Endothelial cell (in vitro differentiated cells): ENCODE measurements around the gene INTS6. TPM values are rescaled to one million over a fixed set of nuclear protein-coding genes. Genes with fewer than 3 reads are reported as not detected.

Source experiments
- DNase-seq: peaks from one replicate; pipeline ENCODE4 v3.0.0; 2021; ENCODE audit warnings: low spot score
- H3K27ac Mint-ChIP-seq: one replicate; pipeline ENCODE4 v1.8.0; 2021; ENCODE audit warnings: mixed read lengths, inconsistent platforms; ENCODE audit not compliant: unreplicated experiment
- H3K27me3 Mint-ChIP-seq: one replicate; pipeline ENCODE4 v1.8.0; 2021; ENCODE audit warnings: mild to moderate bottlenecking, moderate library complexity, mixed read lengths, inconsistent platforms; ENCODE audit not compliant: unreplicated experiment
- H3K36me3 Mint-ChIP-seq: one replicate; pipeline ENCODE4 v1.8.0; 2021; ENCODE audit warnings: mild to moderate bottlenecking, low read depth, mixed read lengths, inconsistent platforms; ENCODE audit not compliant: unreplicated experiment
- H3K4me1 Mint-ChIP-seq: one replicate; pipeline ENCODE4 v1.8.0; 2021; ENCODE audit warnings: mild to moderate bottlenecking, mixed read lengths, inconsistent platforms; ENCODE audit not compliant: unreplicated experiment
- H3K4me3 Mint-ChIP-seq: one replicate; pipeline ENCODE4 v1.8.0; 2021; ENCODE audit warnings: mild to moderate bottlenecking, mixed read lengths, inconsistent platforms; ENCODE audit not compliant: unreplicated experiment
- H3K9me3 Mint-ChIP-seq: one replicate; pipeline ENCODE4 v1.8.0; 2021; ENCODE audit warnings: mixed read lengths, inconsistent platforms; ENCODE audit not compliant: unreplicated experiment
- total RNA-seq: library from RNA; stranded (reverse); fragmentation: NEBNext Ultra II Directional; extraction: Animal tissue kit (Norgen Biotek cat#: 25700); gene quantifications from one replicate; pipeline ENCODE4 v1.2.1, GENCODE V29; 2021; ENCODE audit not compliant: unreplicated experiment
- TF ChIP-seq, protein P1 (sequence below): fragments of 200-600 bp; sonication (generic); IDR thresholded peaks from one replicate; pipeline ENCODE4 v1.5.0; 2021; ENCODE audit warnings: antibody characterized with exemption; ENCODE audit not compliant: unreplicated experiment

INTS6 gene
- total RNA-seq, 1 donor from 2014 or later: 45.0 TPM

DNA sequence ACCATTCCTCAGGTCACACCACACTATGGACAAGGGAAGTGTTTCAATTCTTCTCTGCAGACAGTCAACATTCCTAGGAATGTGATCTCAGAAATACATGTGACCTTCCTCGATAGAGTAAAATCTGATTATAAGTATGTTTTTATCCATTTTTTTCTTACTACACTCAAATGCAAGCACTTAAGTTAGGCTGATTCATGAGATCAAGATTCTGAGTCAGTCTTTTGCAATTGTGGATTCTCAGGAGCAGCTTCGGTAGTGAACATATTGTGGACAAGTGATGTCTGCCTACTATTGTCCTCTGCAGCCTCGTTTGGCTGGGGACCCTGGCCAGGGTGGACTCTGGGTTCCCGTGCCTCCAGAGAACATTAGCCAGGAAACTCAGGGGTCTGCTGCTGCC lies 110.1 kb downstream of the INTS6 start:
- Mint-ChIP-seq H3K27ac (no peak overlapping the region), H3K4me3 (no peak overlapping the region), H3K9me3 (no peaks in the 10 kb centered on the region), H3K27me3 (peaks cover 3% of the 10 kb centered on the region), H3K36me3 (no peaks in the 10 kb centered on the region), H3K4me1 (peaks cover 9% of the 10 kb centered on the region)
- TF ChIP-seq, protein P1, sequence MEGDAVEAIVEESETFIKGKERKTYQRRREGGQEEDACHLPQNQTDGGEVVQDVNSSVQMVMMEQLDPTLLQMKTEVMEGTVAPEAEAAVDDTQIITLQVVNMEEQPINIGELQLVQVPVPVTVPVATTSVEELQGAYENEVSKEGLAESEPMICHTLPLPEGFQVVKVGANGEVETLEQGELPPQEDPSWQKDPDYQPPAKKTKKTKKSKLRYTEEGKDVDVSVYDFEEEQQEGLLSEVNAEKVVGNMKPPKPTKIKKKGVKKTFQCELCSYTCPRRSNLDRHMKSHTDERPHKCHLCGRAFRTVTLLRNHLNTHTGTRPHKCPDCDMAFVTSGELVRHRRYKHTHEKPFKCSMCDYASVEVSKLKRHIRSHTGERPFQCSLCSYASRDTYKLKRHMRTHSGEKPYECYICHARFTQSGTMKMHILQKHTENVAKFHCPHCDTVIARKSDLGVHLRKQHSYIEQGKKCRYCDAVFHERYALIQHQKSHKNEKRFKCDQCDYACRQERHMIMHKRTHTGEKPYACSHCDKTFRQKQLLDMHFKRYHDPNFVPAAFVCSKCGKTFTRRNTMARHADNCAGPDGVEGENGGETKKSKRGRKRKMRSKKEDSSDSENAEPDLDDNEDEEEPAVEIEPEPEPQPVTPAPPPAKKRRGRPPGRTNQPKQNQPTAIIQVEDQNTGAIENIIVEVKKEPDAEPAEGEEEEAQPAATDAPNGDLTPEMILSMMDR: no peak
- no peak for DNase-seq

- H3K36me3 Mint-ChIP-seq: no peaks in the 10 kb centered on the region
These were observed 111.0 kb downstream of the INTS6 start for GRCh38 chr13:51341791-51342190.

DNA sequence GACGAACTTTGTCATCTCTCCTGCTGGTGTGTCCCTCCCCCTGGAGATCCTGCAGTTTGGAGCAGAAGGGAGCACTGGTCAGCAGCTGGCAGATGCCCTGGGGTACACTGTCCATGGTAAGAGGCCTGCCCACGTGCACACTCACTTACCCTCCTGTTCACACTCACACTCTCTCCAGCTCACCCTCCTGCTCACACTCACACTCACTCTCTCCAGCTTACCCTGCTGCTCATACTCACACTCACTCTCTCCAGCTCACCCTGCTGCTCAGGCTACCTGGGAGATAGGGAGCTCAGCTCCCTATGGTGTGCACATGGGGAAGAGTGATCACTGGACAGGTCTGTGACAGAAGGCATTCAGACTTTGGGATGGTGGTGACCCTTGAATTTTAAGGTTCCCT lies 111.6 kb downstream of the INTS6 start:
- H3K4me1 Mint-ChIP-seq: peaks cover 9% of the 10 kb centered on the region
- TF ChIP-seq, protein P1: no peak
- no peak overlapping the region for H3K27ac Mint-ChIP-seq
- no peak overlapping the region for H3K4me3 Mint-ChIP-seq
- no peaks in the 10 kb centered on the region for H3K27me3 Mint-ChIP-seq
- DNase-seq: no peak
- no peaks in the 10 kb centered on the region for H3K36me3 Mint-ChIP-seq
- no peaks in the 10 kb centered on the region for H3K9me3 Mint-ChIP-seq

More at GRCh38 chr13:51341791-51342190, 111.0 kb downstream of the INTS6 start:
- H3K4me3 Mint-ChIP-seq: no peak overlapping the region
- no peak for DNase-seq
- H3K27me3 Mint-ChIP-seq: peaks cover 3% of the 10 kb centered on the region
- no peaks in the 10 kb centered on the region for H3K9me3 Mint-ChIP-seq
- H3K27ac Mint-ChIP-seq: no peak overlapping the region
- TF ChIP-seq, protein P1: no peak
- H3K4me1 Mint-ChIP-seq: peaks cover 9% of the 10 kb centered on the region

GRCh38 chr13:51339952-51340732 lies 112.7 kb downstream of the INTS6 start:
- H3K9me3 Mint-ChIP-seq: no peaks in the 10 kb centered on the region
- peaks cover 9% of the 10 kb centered on the region for H3K4me1 Mint-ChIP-seq
- TF ChIP-seq, protein P1: no peak
- no peak overlapping the region for H3K4me3 Mint-ChIP-seq
- H3K27me3 Mint-ChIP-seq: peaks cover 2% of the 10 kb centered on the region
- H3K36me3 Mint-ChIP-seq: no peaks in the 10 kb centered on the region
- DNase-seq: no peak
- no peak overlapping the region for H3K27ac Mint-ChIP-seq

DNA sequence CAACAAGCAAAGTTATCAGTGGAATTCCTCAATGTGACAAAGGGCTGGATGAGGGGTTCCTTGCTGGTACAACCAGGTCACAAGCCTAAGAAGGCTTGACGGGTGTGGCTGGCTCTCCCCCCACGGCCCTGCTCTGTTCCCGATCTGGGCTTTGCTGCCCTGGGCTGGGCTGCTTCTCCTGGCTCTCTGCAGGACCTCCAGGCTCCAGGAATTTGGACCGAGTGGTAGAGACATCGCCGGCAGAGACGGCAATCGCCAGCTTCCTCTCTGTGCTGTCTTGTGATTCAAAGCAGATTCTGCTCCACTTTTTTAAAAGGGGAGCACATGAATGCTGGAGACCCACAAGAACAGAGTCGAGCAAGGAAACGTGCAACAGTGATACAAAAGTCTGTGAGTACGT lies 113.5 kb downstream of the INTS6 start, which contains the start of gene SERPINE3:
Gene SERPINE3 (plus strand): TSS at position 338 of the 400 bp plus-strand sequence. CDS start 1,401 bp downstream, outside the sequence.
- Mint-ChIP-seq H3K4me1 (peaks cover 6% of the 10 kb centered on the region), H3K4me3 (no peak within 1 kb of the TSS), H3K27me3 (peaks cover 2% of the 10 kb centered on the region), H3K9me3 (no peaks in the 10 kb centered on the region), H3K36me3 (no peaks in the 10 kb centered on the region), H3K27ac (no peak within 1 kb of the TSS)
- DNase-seq: no peak
- TF ChIP-seq, protein P1: no peak
